H1 (cell line): Measurements from ENCODE around the gene COBLL1.

Experiments used
- CBX8 ChIP-seq: fragments of 300-800, 300-1000 bp; sonication (generic); IDR thresholded peaks from 2 replicates; pipeline ENCODE4 v1.7.1; 2016; ENCODE audit warnings: low read depth, low read length, borderline replicate concordance
- CEBPB ChIP-seq: IDR thresholded peaks from 2 replicates; pipeline ENCODE4 v1.6.1; 2012; ENCODE audit warnings: low read depth, low read length
- CHD1 ChIP-seq: IDR thresholded peaks from 2 replicates; pipeline ENCODE4 v1.6.1; 2012; ENCODE audit warnings: low read depth, low read length, improper control_type of control experiment
- CHD2 ChIP-seq: IDR thresholded peaks from 2 replicates; pipeline ENCODE4 v1.6.1; 2012; ENCODE audit warnings: low read length, improper control_type of control experiment
- EP300 ChIP-seq, 2 experiments: IDR thresholded peaks; 1 replicate in 1 of 2; 2 replicates in 1 of 2; pipeline ENCODE4 v1.6.1; 2011 to 2012; ENCODE audit warnings: low read depth in 2 of 2, low read length in 2 of 2, mild to moderate bottlenecking in 2 of 2, borderline replicate concordance in 1 of 2, inconsistent platforms in 1 of 2, moderate library complexity in 1 of 2
- EZH2 ChIP-seq: fragments of 200-600 bp; sonication (generic); IDR thresholded peaks from 2 replicates; pipeline ENCODE4 v1.7.1; 2012; ENCODE audit warnings: low read depth, mild to moderate bottlenecking, moderate library complexity, low read length, inconsistent platforms; ENCODE audit not compliant: severe bottlenecking
- FOSL1 ChIP-seq: IDR thresholded peaks from 2 replicates; pipeline ENCODE4 v1.6.1; 2011; ENCODE audit warnings: mild to moderate bottlenecking, low read depth, low read length, moderate library complexity; ENCODE audit not compliant: insufficient read depth
- GABPA ChIP-seq: IDR thresholded peaks from 2 replicates; pipeline ENCODE4 v1.6.1; 2011; ENCODE audit warnings: mild to moderate bottlenecking, low read length, moderate library complexity, borderline replicate concordance; ENCODE audit not compliant: insufficient read depth
- HDAC6 ChIP-seq: IDR thresholded peaks from one replicate; pipeline ENCODE4 v1.7.1; 2012; ENCODE audit warnings: low read depth, mild to moderate bottlenecking, inconsistent platforms, low read length, moderate library complexity
- NRF1 ChIP-seq: IDR thresholded peaks from 2 replicates; pipeline ENCODE4 v1.6.1; 2011; ENCODE audit warnings: mild to moderate bottlenecking, low read depth, low read length, improper control_type of control experiment
- POLR2A ChIP-seq, 2 experiments: IDR thresholded peaks; 1 replicate in 1 of 2; 2 replicates in 1 of 2; pipeline ENCODE4 v1.6.1; 2011; ENCODE audit warnings: low read depth in 2 of 2, low read length in 2 of 2, mild to moderate bottlenecking in 2 of 2; ENCODE audit errors: control extremely low read depth in 1 of 2
- RAD21 ChIP-seq, 2 experiments: IDR thresholded peaks in 1 of 2; conservative IDR thresholded peaks in 1 of 2; 2 replicates each; pipeline ENCODE4 v1.6.1; 2011; ENCODE audit warnings: low read depth in 2 of 2, low read length in 2 of 2, improper control_type of control experiment in 1 of 2, inconsistent platforms in 1 of 2, mild to moderate bottlenecking in 1 of 2, moderate library complexity in 1 of 2
- SP1 ChIP-seq: IDR thresholded peaks from 2 replicates; pipeline ENCODE4 v1.6.1; 2011; ENCODE audit warnings: low read depth, low read length
- TF ChIP-seq, protein P1 (sequence below), 3 experiments: IDR thresholded peaks; 1 replicate in 2 of 3; 2 replicates in 1 of 3; pipeline versions ENCODE4 v1.5.1 to v1.6.1; 2011; ENCODE audit warnings: low read length in 3 of 3, mild to moderate bottlenecking in 3 of 3, inconsistent platforms in 2 of 3, low read depth in 1 of 3, moderate library complexity in 1 of 3; ENCODE audit not compliant: insufficient read depth in 1 of 3; ENCODE audit errors: control extremely low read depth in 1 of 3

DNA sequence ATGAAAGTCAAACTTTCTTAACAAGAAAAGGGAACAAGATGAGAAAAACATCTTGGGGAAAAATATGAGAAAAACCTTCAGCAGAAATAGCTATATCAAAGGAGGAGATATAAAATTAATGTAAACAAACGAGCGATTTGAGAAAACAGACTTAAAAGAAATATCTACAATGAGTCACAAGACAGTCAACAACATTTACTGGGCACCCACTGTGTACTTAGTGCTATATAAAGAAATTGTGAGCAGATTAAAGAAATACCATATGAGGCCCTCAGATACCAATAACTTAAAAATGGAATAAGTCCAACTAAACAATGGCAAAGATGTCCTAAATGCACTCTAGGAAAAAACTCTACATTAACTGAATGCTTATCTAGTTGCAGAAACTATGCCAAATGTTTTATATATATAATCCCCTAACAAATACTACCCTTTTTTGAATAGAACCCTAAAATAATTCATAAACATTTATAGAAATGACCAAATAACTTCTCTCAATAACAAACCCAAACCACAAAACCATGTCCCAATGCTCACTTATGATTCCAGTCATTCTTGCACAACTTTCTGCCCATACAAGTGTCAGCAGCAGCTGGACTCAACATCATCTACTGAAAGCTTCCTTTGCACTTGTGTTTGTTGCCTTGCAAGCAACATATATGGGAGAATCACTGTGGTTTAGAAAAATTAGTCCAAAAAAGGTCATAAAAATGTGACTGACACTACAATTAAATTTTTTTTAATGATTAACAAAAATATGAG is 83.5 kb downstream of the COBLL1 start:
- TF ChIP-seq CHD2, result no peak
- TF ChIP-seq, protein P1, sequence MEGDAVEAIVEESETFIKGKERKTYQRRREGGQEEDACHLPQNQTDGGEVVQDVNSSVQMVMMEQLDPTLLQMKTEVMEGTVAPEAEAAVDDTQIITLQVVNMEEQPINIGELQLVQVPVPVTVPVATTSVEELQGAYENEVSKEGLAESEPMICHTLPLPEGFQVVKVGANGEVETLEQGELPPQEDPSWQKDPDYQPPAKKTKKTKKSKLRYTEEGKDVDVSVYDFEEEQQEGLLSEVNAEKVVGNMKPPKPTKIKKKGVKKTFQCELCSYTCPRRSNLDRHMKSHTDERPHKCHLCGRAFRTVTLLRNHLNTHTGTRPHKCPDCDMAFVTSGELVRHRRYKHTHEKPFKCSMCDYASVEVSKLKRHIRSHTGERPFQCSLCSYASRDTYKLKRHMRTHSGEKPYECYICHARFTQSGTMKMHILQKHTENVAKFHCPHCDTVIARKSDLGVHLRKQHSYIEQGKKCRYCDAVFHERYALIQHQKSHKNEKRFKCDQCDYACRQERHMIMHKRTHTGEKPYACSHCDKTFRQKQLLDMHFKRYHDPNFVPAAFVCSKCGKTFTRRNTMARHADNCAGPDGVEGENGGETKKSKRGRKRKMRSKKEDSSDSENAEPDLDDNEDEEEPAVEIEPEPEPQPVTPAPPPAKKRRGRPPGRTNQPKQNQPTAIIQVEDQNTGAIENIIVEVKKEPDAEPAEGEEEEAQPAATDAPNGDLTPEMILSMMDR (IDR thresholded peaks at IDR 0.05; ENCODE audit: control extremely low read depth in 1 of 3, insufficient read depth in 1 of 3, low read depth in 1 of 3, low read length in 3 of 3), result no peak
- TF ChIP-seq EZH2, result no peak
- TF ChIP-seq EP300 (IDR thresholded peaks at IDR 0.05; ENCODE audit: borderline replicate concordance in 1 of 2, low read depth in 2 of 2, low read length in 2 of 2), result no peak
- no peak for TF ChIP-seq POLR2A (IDR thresholded peaks at IDR 0.05; ENCODE audit: control extremely low read depth in 1 of 2, low read depth in 2 of 2, low read length in 2 of 2)
- TF ChIP-seq SP1, result no peak
- no peak for TF ChIP-seq CBX8
- no peak for TF ChIP-seq FOSL1
- no peak for TF ChIP-seq CEBPB
- no peak for TF ChIP-seq GABPA
- no peak for TF ChIP-seq RAD21 (IDR thresholded peaks at IDR 0.05 in 1 of 2, conservative IDR thresholded peaks at IDR 0.05 in 1 of 2; ENCODE audit: low read depth in 2 of 2, low read length in 2 of 2)
- no peak for TF ChIP-seq CHD1
- no peak for TF ChIP-seq NRF1
- no peak for TF ChIP-seq HDAC6
